ENCODE measurements around the gene CCR3.

Gene CCR3

GRCh38 chr3:46228260-46229242, 13.7 kb upstream of the CCR3 start:
- H3K4me1 ChIP-seq (ENCODE audit: control insufficient read depth, insufficient read depth, low read length) = no peaks in the 10 kb centered on the region
- H3K4me3 ChIP-seq (ENCODE audit: low read length) = no peak overlapping the region
- H3K9ac ChIP-seq (ENCODE audit: low read length) = no peak overlapping the region
- no peak overlapping the region for H3K27ac ChIP-seq (ENCODE audit: low read depth, low read length)
- H3K36me3 ChIP-seq (ENCODE audit: control insufficient read depth, insufficient read depth, low read length) = no peaks in the 10 kb centered on the region
- no peaks in the 10 kb centered on the region for H3K27me3 ChIP-seq (ENCODE audit: control insufficient read depth, insufficient read depth, low read length)

- no peaks in the 10 kb centered on the region for H3K27me3 ChIP-seq (ENCODE audit: control insufficient read depth, insufficient read depth, low read length)
- no peak overlapping the region for H3K4me3 ChIP-seq (ENCODE audit: low read length)
- H3K4me1 ChIP-seq (ENCODE audit: control insufficient read depth, insufficient read depth, low read length) = no peaks in the 10 kb centered on the region
- no peaks in the 10 kb centered on the region for H3K36me3 ChIP-seq (ENCODE audit: control insufficient read depth, insufficient read depth, low read length)
- H3K9ac ChIP-seq (ENCODE audit: low read length) = no peak overlapping the region
- H3K27ac ChIP-seq (ENCODE audit: low read depth, low read length) = no peak overlapping the region
Measured at GRCh38 chr3:46231323-46231722, 10.9 kb upstream of the CCR3 start.

DNA sequence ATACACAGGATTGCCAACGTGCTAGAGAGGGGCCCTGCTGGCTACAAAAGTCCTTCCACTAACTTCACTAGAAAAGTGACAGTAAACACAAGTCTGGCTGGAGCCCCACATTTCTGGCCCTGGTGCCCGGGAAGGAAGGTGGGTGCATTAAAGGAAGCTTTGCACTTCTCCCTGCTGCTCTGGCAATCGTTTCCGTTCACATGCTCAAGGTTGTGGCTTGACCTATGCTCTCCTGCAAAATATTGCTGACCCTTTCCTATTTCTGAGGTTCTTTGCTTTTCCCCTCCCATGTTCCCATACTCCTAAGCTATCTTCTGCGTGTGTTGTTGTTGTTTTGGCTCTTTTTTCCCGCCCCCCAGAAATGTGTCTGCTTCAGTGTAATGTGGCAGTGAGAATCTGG, 9.1 kb upstream of the CCR3 start:
- H3K27ac ChIP-seq (ENCODE audit: low read depth, low read length) = no peak overlapping the region
- no peak overlapping the region for H3K4me3 ChIP-seq (ENCODE audit: low read length)
- H3K9ac ChIP-seq (ENCODE audit: low read length) = no peak overlapping the region
- H3K4me1 ChIP-seq (ENCODE audit: control insufficient read depth, insufficient read depth, low read length) = no peaks in the 10 kb centered on the region
- H3K36me3 ChIP-seq (ENCODE audit: control insufficient read depth, insufficient read depth, low read length) = no peaks in the 10 kb centered on the region
- no peaks in the 10 kb centered on the region for H3K27me3 ChIP-seq (ENCODE audit: control insufficient read depth, insufficient read depth, low read length)

GRCh38 chr3:46235425-46235824, 6.8 kb upstream of the CCR3 start:
- H3K27ac ChIP-seq (ENCODE audit: low read depth, low read length) = no peak overlapping the region
- H3K9ac ChIP-seq (ENCODE audit: low read length) = no peak overlapping the region
- H3K4me3 ChIP-seq (ENCODE audit: low read length) = no peak overlapping the region
- no peaks in the 10 kb centered on the region for H3K36me3 ChIP-seq (ENCODE audit: control insufficient read depth, insufficient read depth, low read length)
- H3K27me3 ChIP-seq (ENCODE audit: control insufficient read depth, insufficient read depth, low read length) = no peaks in the 10 kb centered on the region
- H3K4me1 ChIP-seq (ENCODE audit: control insufficient read depth, insufficient read depth, low read length) = no peaks in the 10 kb centered on the region

DNA sequence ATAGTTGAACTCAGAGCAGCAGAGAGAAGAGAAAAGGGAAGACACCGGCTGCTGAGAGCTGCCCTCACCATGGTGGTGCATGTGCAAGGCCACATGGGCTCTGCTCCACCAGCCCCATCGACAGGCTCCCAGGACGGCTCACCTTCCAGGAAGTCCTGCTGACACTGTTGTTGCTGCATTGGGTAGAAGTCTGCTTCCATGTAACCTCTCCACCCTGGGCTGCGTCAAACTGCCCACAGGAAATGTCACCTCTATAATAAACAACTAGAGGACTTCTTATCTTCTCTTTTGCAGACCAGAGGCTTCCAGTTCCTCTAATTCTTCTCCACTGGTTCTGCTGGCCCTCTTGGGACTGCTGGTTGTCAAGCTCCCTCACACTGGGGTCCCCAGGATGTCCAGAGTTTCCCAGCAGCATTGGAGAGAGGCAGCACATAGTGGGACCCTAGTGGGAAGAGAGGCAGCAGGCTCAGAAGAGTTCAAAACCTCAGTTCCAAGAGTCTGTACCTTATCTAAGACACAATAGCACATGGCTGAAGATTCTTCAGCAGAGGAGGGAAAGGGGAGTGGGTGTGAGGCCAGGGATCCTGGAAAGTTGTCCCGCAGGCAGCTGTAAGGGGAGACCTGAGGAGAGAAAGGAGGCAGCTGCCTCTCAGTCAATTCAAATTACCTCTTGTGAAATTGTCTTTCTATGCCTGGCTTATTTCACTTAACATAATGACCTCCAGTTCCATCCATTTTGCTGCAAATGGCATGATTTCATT, 5.8 kb upstream of the CCR3 start:
- Histone ChIP-seq H3K36me3 (ENCODE audit: control insufficient read depth, insufficient read depth, low read length) (no peaks in the 10 kb centered on the region), H3K4me3 (ENCODE audit: low read length) (no peak overlapping the region), H3K9ac (ENCODE audit: low read length) (no peak overlapping the region), H3K4me1 (ENCODE audit: control insufficient read depth, insufficient read depth, low read length) (no peaks in the 10 kb centered on the region), H3K27me3 (ENCODE audit: control insufficient read depth, insufficient read depth, low read length) (no peaks in the 10 kb centered on the region), H3K27ac (ENCODE audit: low read depth, low read length) (no peak overlapping the region)

DNA sequence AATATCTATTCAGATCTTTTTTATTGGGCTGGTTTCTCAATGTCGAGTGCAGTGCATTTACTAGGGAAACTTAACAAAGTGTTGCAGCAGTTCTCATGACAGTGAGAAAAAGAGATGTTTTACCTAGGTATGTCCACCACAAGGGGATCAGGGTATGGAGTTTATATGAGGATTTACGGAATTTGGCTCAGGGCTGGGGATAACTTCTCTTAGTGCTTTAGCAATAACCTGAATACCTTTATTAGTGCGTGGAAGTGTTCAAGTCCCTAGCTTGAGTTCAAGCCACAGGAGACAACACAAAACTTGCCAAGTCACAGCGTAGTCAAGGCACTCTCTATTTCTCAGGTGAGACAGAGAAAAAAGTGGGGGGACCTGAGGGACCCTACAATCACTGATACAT, 3.9 kb upstream of the CCR3 start:
- H3K27ac ChIP-seq (ENCODE audit: low read depth, low read length) = no peak overlapping the region
- H3K4me1 ChIP-seq (ENCODE audit: control insufficient read depth, insufficient read depth, low read length) = no peaks in the 10 kb centered on the region
- H3K27me3 ChIP-seq (ENCODE audit: control insufficient read depth, insufficient read depth, low read length) = no peaks in the 10 kb centered on the region
- H3K4me3 ChIP-seq (ENCODE audit: low read length) = no peak overlapping the region
- no peak overlapping the region for H3K9ac ChIP-seq (ENCODE audit: low read length)
- H3K36me3 ChIP-seq (ENCODE audit: control insufficient read depth, insufficient read depth, low read length) = no peaks in the 10 kb centered on the region

DNA sequence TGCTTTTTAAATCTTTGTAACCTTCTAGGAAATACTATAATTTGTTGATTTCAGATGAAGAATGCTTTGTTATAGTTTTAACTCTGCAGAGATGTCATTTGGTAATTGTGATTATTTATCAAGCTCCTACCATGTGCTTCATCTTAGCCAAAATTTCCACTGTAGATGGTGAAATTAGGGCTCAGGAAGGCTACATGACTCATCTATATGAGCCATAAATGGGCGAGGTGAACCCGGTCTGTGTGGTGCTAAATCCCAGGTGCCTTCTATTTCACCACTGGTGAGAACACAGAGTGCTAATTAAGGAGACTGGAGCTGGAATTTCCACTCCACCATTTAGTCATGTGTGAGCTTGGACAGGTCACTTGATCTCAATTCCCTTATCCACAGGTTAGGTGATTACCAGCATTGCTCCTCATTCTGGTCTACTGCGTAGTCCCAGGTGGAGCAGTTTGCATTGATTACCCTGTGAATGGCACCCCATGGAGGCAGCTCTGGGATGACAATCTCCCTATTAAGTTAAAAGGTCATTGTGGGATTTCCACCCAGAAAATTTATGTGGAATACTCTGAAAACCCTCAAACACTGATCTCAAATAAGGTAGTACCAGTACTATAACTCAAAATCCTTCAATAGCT, 2.8 kb upstream of the CCR3 start:
- Histone ChIP-seq H3K27ac (ENCODE audit: low read depth, low read length) (no peak overlapping the region), H3K9ac (ENCODE audit: low read length) (no peak overlapping the region), H3K27me3 (ENCODE audit: control insufficient read depth, insufficient read depth, low read length) (no peaks in the 10 kb centered on the region), H3K4me1 (ENCODE audit: control insufficient read depth, insufficient read depth, low read length) (no peaks in the 10 kb centered on the region), H3K36me3 (ENCODE audit: control insufficient read depth, insufficient read depth, low read length) (no peaks in the 10 kb centered on the region), H3K4me3 (ENCODE audit: low read length) (no peak overlapping the region)

DNA sequence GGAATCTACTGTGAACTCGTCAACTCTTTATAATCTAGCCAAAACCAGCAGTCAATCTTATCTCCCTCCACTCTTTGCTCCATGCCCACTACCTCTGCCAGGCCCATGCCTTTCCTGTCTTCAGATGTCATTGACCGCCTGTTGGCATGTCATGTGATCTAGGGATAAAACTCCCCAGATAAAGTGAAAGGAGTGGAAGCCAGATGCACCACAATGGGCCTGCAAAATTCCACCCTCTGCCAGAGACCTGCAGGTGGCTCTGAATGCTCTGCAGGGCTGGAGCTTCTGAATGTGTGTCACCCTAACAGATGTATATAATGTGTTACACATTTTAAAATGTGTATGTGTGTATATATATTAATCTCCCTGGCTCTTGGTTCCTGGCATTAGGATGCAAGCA, 2.3 kb upstream of the CCR3 start:
- no peaks in the 10 kb centered on the region for H3K36me3 ChIP-seq (ENCODE audit: control insufficient read depth, insufficient read depth, low read length)
- no peak overlapping the region for H3K4me3 ChIP-seq (ENCODE audit: low read length)
- H3K9ac ChIP-seq (ENCODE audit: low read length) = no peak overlapping the region
- no peaks in the 10 kb centered on the region for H3K4me1 ChIP-seq (ENCODE audit: control insufficient read depth, insufficient read depth, low read length)
- no peaks in the 10 kb centered on the region for H3K27me3 ChIP-seq (ENCODE audit: control insufficient read depth, insufficient read depth, low read length)
- no peak overlapping the region for H3K27ac ChIP-seq (ENCODE audit: low read depth, low read length)

- H3K4me3 ChIP-seq (ENCODE audit: low read length) = no peak overlapping the region
- H3K9ac ChIP-seq (ENCODE audit: low read length) = no peak overlapping the region
- H3K36me3 ChIP-seq (ENCODE audit: control insufficient read depth, insufficient read depth, low read length) = no peaks in the 10 kb centered on the region
- no peaks in the 10 kb centered on the region for H3K4me1 ChIP-seq (ENCODE audit: control insufficient read depth, insufficient read depth, low read length)
- H3K27ac ChIP-seq (ENCODE audit: low read depth, low read length) = no peak overlapping the region
- no peaks in the 10 kb centered on the region for H3K27me3 ChIP-seq (ENCODE audit: control insufficient read depth, insufficient read depth, low read length)
Measured at GRCh38 chr3:46243560-46243959, 1.3 kb downstream of the CCR3 start.

DNA sequence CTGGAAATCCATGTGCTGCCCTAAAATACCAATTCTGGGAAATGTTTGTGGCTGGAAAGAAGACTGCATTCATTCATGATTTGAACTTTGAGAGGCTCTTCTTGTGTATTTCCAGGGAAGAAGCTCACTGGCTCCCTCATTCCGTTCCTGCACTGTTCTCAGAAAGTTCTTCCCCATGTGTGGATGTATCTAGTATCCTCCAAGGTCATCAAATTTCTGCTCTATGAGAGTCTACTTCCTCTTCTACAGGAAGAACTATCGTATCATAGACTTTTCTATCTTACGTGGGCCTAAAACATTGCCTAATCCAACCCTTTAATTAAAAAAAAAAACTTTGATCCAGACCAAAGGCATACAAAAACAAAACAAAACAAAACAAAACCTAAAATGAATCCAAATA, 2.9 kb downstream of the CCR3 start:
- no peaks in the 10 kb centered on the region for H3K27me3 ChIP-seq (ENCODE audit: control insufficient read depth, insufficient read depth, low read length)
- no peaks in the 10 kb centered on the region for H3K36me3 ChIP-seq (ENCODE audit: control insufficient read depth, insufficient read depth, low read length)
- no peak overlapping the region for H3K4me3 ChIP-seq (ENCODE audit: low read length)
- H3K4me1 ChIP-seq (ENCODE audit: control insufficient read depth, insufficient read depth, low read length) = no peaks in the 10 kb centered on the region
- H3K9ac ChIP-seq (ENCODE audit: low read length) = no peak overlapping the region
- H3K27ac ChIP-seq (ENCODE audit: low read depth, low read length) = no peak overlapping the region

GRCh38 chr3:46252980-46253379, 10.7 kb downstream of the CCR3 start:
- Histone ChIP-seq H3K4me1 (ENCODE audit: control insufficient read depth, insufficient read depth, low read length) (no peaks in the 10 kb centered on the region), H3K36me3 (ENCODE audit: control insufficient read depth, insufficient read depth, low read length) (no peaks in the 10 kb centered on the region)

GRCh38 chr3:46258525-46258924, 16.3 kb downstream of the CCR3 start:
- H3K4me3 ChIP-seq (ENCODE audit: low read length) = no peak overlapping the region
- H3K36me3 ChIP-seq (ENCODE audit: control insufficient read depth, insufficient read depth, low read length) = no peaks in the 10 kb centered on the region
- H3K9ac ChIP-seq (ENCODE audit: low read length) = no peak overlapping the region
- H3K4me1 ChIP-seq (ENCODE audit: control insufficient read depth, insufficient read depth, low read length) = no peaks in the 10 kb centered on the region
- no peaks in the 10 kb centered on the region for H3K27me3 ChIP-seq (ENCODE audit: control insufficient read depth, insufficient read depth, low read length)
- no peak overlapping the region for H3K27ac ChIP-seq (ENCODE audit: low read depth, low read length)

More at GRCh38 chr3:46252980-46253379, 10.7 kb downstream of the CCR3 start:
- Histone ChIP-seq H3K27ac (ENCODE audit: low read depth, low read length) (no peak overlapping the region), H3K27me3 (ENCODE audit: control insufficient read depth, insufficient read depth, low read length) (no peaks in the 10 kb centered on the region), H3K9ac (ENCODE audit: low read length) (no peak overlapping the region), H3K4me3 (ENCODE audit: low read length) (no peak overlapping the region)
